Measurements from ENCODE around the gene TPP2.

TPP2 gene

DNA sequence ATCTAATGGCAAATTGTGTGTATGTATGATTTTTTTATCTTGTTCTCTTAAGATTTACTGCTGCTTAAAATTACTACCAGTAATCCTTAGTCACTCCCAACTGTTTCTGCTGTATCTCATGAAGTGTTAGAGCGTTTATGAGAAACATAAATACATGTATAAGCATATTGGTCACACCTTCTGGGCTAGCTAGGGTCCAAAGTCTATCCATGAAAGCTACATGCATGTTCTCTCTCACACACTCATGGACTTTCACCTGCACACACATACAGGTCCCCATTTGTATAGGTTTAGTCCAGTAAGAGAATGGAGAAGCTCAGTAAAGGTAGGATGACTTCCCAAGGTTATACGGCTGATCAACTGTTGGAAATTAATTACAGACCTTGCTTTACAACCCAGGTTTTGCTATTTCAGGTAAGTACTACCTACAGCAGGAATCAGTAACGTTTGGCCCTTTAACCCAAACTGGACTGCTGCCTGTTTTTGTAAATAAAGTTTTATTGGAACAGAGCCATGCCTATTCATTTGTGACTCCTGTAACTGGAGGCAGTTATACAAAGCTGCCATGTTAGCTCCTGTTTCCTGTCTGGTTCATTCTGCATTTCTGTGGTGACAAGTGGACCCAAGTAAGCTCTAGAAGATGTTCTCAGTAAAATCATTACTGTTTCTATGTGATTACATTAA lies 82.8 kb downstream of the TPP2 start:
- H3K4me3 ChIP-seq (ENCODE audit: low read depth, low read length), result no peak overlapping the region
- TF ChIP-seq, protein P1, sequence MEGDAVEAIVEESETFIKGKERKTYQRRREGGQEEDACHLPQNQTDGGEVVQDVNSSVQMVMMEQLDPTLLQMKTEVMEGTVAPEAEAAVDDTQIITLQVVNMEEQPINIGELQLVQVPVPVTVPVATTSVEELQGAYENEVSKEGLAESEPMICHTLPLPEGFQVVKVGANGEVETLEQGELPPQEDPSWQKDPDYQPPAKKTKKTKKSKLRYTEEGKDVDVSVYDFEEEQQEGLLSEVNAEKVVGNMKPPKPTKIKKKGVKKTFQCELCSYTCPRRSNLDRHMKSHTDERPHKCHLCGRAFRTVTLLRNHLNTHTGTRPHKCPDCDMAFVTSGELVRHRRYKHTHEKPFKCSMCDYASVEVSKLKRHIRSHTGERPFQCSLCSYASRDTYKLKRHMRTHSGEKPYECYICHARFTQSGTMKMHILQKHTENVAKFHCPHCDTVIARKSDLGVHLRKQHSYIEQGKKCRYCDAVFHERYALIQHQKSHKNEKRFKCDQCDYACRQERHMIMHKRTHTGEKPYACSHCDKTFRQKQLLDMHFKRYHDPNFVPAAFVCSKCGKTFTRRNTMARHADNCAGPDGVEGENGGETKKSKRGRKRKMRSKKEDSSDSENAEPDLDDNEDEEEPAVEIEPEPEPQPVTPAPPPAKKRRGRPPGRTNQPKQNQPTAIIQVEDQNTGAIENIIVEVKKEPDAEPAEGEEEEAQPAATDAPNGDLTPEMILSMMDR (IDR thresholded peaks at IDR 0.05; ENCODE audit: insufficient read depth, low read depth, low read length, missing control alignments), result no peak
- DNase-seq (ENCODE audit: low read depth), result no peak

DNA sequence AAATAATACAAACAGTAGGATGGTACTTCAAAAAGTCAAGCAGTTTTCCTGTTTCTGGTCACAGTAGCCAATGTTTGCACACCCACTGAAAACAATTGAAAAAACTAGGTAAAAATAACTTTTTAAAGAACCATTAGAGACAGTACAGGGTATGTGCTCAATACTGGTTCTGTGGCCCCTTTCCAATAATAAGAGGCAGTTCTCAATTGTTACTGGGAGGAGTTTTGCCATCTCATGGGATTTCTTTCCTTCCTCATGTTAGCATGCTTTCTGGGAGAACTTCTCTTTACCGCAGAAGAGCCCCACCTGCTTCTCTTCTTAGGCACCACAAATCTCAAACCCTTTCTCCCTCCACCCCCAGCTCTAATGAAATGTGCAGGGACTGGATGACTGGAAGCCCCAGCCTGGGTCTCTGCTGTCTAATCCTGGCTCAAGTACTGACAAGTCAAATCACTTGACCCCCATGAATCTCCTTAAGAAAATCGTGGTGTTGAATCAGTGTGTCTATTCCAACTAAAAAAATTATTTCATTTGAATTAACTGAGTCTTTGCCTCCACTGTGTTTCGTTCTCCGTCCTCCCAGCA lies 83.4 kb downstream of the TPP2 start:
- no peak for DNase-seq (ENCODE audit: low read depth)
- TF ChIP-seq, protein P1 (IDR thresholded peaks at IDR 0.05; ENCODE audit: insufficient read depth, low read depth, low read length, missing control alignments), result no peak
- H3K4me3 ChIP-seq (ENCODE audit: low read depth, low read length), result no peak overlapping the region

DNA sequence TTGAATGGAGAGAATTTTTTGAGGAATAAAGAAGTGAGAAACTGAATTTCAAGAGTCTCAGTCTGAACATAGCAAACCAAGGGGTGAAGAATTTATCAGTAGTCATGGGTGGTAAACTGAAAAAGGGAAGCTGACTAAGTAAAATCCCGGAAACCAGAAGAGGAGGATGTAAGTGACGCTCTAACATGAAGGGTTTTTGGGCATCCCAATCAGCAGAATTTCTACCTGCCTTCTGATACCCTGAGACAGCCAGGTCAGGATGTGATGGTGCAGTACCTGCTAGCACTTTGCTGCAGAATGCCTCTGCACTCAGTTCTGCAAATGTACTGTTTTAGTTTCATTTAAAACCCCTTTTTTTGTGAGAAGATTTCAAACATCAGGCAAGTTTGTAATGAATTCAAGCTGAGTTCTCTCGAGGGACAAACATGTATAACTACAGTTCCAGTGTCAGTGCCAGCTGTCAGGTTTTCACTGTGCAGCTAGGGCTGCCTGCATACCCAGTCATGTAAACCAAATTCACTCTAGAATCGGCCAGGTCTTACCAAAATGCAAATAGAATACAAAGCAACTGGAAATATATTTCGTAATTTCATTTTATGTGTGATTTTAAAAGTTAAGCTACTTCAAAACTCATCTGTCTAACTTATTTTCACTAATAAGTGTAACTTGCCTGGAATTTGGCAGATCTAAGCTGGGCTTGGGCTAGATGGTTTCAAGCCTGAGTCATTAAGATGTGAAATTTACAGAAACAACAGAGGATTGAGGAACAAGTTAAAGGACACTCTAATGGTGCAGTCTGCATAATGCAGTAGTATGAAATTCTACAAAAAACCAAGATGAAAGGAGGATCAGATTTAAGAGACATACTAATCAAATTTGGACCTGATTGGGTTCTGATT lies 84.3 kb downstream of the TPP2 start:
- TF ChIP-seq, protein P1 (IDR thresholded peaks at IDR 0.05; ENCODE audit: insufficient read depth, low read depth, low read length, missing control alignments), result no peak
- H3K4me3 ChIP-seq (ENCODE audit: low read depth, low read length), result no peak overlapping the region
- no peak for DNase-seq (ENCODE audit: low read depth)

DNA sequence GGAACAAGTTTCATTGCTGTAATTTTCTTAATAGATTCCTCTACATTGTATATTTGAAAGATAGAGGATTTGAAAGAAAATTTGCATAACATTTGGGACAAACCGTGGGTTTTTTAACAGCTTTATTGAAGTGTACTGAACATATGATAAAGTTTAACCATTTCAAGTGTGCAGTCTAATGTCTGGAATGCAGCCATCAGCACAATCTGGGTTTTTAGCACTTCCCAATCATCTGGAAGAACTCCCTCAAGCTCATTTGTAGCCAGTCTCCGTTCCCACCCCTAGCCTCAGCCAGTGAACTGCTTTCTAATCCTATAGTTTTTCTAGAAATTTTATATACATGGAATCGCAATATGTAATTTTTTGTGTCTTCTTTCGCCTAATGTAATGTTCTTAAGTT lies 85.4 kb downstream of the TPP2 start:
- TF ChIP-seq, protein P1 (IDR thresholded peaks at IDR 0.05; ENCODE audit: insufficient read depth, low read depth, low read length, missing control alignments), result no peak
- DNase-seq (ENCODE audit: low read depth), result no peak
- H3K4me3 ChIP-seq (ENCODE audit: low read depth, low read length), result no peak overlapping the region

DNA sequence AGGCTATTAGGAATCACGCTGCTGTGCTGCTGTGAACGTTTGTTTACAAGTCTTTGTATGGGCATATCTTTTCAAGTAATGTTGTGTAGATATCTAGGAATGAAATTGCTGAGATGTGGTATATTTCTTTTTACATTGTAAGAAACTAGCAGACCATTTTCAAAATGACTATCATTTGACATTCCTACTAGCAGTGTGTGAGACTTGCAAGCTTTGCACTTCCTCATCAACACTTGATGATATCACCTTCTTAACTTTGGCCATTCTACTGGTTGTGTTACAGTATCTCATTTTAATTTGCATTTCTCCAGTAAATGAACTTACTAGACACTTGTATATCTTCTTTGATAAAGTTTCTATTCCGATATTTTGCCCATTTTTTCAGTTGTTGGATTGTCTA lies 85.9 kb downstream of the TPP2 start:
- DNase-seq (ENCODE audit: low read depth), result no peak
- TF ChIP-seq, protein P1 (IDR thresholded peaks at IDR 0.05; ENCODE audit: insufficient read depth, low read depth, low read length, missing control alignments), result no peak
- no peak overlapping the region for H3K4me3 ChIP-seq (ENCODE audit: low read depth, low read length)

DNA sequence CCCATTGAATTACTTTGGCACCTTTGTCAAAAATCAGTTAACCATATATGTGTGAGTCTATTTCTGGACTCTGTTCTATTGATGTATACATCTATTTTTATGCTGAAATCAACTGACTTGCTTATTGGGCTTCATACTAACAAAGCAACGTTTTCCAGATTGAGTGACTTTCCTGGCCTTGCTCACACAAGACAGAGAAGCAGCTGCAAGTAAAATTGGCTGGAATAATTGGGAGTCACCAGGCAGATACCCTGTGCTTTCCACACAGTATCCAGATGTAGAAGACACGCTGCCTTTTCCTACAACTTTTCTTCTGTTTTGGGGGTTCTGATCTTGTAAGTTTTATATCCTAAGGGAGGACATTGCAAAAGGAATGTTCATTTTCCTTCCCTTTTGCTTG lies 86.9 kb downstream of the TPP2 start:
- TF ChIP-seq, protein P1 (IDR thresholded peaks at IDR 0.05; ENCODE audit: insufficient read depth, low read depth, low read length, missing control alignments), result no peak
- H3K4me3 ChIP-seq (ENCODE audit: low read depth, low read length), result no peak overlapping the region
- no peak for DNase-seq (ENCODE audit: low read depth)
